HG03045 (cell line): ENCODE results near the gene RFX4.

Experiments used
- ATAC-seq: cut with Tn5 transposase; IDR thresholded peaks from one replicate; pipeline ENCODE4 v1.9.1; 2021; ENCODE audit warnings: mild to moderate bottlenecking, moderate library complexity; ENCODE audit not compliant: unreplicated experiment

The RFX4 gene

GRCh38 chr12:106582641-106583230 is at the start of gene RFX4:
TSS of gene RFX4 (plus strand) at chr12:106583004. CDS start at chr12:106583321, 317 bp downstream.
- no peak for ATAC-seq

- no peak for ATAC-seq
Observed at GRCh38 chr12:106541201-106541600, 41.6 kb upstream of the RFX4 start.

- no peak for ATAC-seq
Observed at GRCh38 chr12:106551410-106551809, 31.4 kb upstream of the RFX4 start.

- ATAC-seq, result no peak
Observed at GRCh38 chr12:106552228-106552627, 30.6 kb upstream of the RFX4 start.

DNA sequence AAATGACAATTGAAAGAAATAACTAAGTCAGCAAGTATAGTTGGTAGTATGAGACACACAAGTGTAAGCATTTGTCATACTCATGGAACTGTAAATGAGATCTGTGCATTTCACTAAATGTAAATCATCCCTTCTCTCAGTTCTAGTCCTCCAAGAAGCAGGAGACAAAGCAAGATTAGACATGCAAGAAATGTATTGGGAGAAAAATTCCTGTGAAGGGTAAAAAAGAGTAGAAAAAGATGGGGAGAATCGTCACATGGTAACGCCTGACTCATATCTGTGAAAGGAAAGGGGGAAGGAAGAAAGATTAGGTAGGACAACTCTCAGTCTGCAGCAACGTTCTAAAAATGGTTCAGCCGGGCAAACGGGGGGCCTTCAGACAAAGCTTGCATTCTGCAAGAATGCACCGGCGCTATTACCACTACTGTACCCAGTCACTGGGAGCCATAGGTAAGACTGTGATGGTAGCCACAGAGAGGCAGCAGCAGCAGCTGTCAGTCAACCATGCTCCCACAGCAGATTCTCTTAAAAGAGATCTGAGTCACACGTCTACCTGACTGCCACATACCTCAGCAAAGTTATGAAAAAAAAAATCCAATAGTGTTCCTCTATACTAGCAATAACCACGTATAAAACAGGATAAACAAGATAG is 18.0 kb upstream of the RFX4 start:
- ATAC-seq, result no peak

DNA sequence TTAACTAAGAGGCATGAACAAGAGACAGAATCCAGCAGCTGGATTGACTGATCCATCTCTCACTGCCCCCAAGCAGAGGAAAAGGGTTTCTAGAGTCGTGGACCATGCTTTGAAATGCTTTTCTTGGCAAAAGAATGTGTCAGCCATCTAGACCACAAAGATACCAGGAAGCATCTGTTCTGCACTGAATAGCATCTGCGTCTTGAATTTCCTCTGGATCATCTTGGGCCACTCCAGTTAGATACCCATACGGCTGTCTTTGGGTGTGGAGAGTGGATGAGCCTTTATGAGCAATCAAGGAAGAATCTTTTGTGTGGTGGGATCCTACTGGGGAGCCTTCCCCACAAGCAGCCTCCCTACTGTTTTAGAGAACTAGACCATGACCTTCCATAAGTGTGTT is 16.0 kb upstream of the RFX4 start:
- ATAC-seq, result no peak

DNA sequence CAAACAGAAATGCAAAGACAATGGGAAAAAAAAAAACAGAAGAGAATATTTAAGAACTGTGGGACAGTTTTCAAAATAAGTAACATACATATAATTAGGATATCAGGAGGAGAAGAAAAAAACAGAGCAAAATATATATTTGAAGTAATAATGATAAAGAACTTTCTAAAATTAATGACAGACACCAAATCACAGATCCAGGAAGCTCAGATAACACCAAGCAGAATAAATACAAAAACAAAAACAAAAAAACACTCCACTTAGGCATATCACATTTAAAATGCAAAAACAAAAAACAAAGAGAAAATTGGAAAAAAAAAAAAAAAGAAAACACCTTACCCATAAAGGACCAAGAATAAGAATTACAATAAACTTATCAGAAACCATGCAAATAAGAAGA is 9.6 kb upstream of the RFX4 start:
- ATAC-seq, result no peak

DNA sequence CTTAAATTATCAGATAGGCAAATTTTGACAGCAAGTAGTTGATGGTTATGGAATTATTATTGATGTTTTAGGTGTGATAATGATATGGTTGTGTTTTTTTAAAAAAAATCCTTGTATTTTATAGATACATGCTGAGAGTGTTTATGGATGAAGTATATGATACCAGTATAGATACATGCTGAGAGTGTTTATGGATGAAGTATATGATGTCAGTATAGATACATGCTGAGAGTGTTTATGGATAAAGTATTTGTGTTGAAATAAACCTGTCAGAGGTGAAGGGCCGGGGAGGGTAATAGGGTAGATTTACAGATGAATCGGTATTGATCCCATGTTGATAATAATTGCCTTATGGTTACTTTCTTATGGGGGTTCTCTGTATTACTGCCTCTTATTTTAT is 6.0 kb upstream of the RFX4 start:
- ATAC-seq, result no peak

- ATAC-seq, result no peak
Observed at GRCh38 chr12:106580671-106581508, 1.9 kb upstream of the RFX4 start.

DNA sequence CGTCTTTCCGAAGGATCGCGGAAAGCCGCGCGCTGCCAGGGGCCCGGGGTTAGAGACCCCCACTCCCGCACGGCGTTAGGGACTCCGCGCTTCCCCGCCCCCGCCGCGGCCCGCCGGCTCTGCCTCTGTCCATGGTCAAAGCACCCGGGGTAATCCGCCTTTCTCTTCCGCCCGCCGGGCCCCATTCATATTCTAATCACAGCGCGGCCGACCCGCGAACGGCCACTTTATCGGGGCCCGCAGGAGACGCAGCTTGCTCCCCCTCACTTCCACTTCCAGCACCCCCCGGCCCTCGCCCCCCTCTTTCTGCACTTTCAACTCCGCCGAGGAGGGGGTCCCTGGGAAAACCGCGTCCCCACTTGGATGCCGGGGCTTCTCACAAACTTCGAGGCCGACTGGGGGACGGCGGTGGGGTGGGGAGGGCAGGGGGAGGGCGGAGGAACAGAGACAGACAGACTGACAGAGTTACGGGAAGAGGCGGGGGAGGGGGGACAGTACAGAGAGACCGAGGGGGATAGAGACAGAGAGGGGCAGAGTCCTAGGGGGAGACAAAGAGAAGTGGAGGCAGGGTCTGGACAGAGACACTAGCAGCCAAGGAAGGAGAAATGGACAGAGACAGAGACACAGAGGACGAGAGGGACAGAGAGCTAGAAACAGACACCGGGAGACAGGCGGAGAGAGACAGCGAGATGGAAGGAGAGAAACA is 1.1 kb upstream of the RFX4 start:
- ATAC-seq, result no peak

- no peak for ATAC-seq
Observed at GRCh38 chr12:106582249-106582591, 584 bp upstream of the RFX4 start.

DNA sequence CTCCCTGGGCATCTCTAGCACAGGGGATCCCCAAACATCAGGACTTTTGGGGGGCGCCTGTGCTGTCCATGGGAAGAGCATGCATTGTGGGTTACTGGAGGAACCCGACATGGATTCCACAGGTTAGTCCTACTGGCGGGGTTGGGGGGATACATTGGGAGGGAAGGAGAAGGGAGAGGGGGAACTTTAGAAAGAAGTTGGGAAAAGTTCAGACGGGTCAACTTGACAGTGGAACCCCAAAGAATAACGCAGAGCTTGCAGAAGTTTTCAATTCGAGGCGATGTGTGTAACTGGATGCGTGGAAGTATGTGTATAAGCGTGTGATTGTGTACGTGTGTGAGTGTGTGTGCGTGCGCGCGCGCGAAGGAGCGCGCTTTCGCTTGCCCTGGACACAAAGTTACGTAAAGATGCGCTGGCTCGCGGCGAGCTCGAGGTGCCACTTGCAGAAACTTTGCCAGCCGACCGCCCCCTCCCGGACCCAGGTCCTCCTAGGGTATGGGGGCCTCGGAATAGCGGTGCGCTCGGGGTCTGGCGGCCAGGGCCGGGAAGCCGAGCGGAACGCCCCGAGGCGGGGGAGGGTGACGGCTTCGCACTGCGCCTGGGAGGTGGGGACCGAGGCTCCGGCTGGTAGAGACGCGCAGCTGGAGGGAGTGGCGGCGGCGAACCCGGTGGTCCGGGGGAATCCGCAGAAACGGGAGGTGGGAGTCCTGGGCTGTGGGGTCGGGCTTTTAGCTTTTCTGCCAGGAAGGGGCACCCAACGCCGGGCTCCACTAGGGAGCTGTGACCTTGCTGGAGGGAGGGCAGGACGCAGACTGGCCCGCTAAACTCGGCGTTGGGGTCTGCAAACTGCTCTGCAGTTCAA is 669 bp downstream of the RFX4 start:
- no peak for ATAC-seq

- ATAC-seq, result no peak
Observed at GRCh38 chr12:106584104-106585064, 1.6 kb downstream of the RFX4 start.

DNA sequence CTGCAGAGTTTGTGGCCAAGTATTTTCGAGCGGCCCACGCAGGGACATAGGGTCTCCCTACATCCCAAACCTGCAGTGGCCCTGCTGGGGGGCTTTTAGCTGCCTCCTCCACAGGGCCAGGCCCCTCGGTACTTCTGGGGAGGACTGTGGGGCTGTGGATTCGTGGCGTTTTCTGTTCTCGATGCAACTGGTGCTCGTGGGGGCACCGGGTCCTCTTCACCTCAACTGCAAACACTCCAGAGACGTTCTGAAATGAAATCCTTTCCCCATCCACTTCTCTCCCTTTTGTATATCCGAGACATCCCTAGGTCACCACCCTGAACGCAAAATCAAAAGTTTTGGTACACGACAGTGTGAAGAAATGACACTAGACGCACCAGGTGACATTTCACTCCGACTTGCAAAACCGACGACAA is 2.3 kb downstream of the RFX4 start:
- no peak for ATAC-seq

DNA sequence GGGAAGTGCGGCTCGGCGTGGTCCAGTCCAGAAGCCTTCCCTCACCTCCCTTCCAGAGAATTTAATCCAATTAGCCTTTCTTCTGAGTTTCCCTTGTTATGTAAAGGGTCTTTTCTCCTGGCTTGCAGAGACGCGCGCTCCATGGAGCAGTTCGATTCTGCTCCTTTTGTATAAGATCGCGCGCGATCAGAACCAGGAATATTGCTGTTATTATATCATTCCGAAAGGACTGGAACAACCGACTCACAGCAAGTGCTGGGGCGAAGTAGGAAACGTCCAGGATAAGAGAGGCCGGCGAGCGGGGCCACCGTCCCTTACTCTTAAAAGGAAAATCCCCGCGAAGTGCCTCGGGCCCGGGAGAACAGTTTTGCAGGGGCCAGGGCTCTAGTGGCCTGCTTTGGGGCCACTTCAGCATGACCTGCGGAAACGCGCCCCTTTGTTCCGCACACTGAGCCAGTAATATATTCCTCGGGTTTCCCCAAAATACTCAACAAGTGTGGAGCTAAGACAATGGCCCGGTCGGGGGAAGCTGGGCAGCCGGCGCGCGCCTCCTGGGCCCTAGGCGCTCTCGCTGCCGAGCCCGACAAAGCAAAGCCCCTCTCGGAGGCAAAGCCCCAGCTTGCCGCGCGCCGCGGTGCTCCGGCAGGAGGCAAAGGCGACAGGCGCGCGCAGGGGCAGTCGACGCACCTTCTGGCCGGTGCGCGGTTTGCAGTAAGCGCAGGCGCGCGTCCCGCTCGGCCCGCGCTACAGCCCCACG is 2.9 kb downstream of the RFX4 start:
- no peak for ATAC-seq

DNA sequence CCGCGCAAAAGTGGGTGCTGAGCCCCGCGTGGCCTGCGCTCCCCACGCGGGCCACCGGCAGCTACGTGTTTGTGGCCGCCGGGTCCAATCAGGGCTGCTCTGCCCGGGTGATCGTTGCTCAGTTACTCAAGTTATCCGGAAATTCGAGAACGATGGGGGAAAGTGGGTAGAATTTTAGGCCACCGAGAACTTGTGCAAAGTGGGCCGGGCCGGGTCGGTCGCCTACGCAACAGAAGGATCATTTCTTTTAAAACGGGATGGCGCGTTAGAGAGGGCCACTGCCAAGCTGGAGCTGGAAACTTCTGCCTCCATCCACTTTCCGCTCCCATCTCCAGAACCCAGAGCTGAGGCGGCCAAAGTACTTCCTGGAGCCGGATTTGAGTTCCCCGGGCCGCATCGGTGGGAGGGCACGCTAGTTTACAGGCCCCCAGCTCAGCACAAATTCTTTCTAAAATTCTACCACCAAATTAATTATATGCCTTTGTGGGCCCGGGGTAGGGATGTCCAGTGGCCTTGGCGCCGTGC is 3.5 kb downstream of the RFX4 start:
- no peak for ATAC-seq

DNA sequence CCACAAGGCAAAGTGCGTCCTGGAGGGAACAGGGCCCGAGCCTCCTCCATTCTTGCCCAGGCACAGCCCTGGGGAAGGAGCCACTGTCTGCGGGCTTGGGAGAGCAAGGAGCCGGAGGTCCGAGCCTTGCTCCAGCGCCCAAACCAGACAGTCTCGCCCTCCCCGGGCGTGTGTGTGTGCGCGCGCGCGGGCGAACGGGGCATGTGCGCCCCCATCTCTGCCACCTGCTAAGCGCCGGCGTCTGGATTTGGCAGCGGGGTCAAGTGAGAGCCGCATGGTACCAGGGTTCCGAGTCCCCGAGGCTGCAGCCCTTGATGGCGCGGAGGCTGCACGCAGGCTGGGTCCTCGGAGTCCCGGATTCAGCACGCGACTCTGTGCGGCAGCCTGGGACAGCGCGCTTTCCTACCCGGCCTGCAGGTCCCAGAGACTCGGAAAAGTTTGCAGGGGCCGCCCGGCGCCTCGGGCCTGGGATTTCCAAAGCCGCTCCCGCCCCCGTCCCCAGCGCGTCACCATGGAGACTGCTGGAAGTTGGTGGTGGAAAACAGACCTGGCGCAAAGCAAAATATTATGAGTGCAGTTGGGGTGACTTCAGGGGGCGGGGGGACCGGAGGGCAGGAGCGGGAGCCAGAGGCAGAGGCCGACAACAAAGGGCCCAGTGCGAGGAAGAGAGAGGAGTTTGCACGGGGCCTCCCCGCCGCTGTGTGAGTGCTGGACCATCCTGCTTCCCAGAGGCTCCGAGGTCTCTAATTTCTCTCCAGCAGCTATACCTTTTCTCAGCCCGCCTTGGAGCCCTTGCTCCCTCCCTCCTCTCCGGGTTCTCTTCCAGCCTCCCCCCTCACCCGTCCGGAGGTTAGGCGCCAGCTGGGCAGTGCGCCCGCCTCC is 4.2 kb downstream of the RFX4 start:
- no peak for ATAC-seq

GRCh38 chr12:106588771-106589170 is 6.0 kb downstream of the RFX4 start:
- no peak for ATAC-seq
